ENCODE results near the gene RPP25. TPM values are rescaled to one million over a fixed set of nuclear protein-coding genes. Genes with fewer than 3 reads are reported as not detected.

Gene RPP25
- polyA plus RNA-seq, 1 donor (not counting 4 experiments of a cell fraction or from before 2014, with no cell fraction given) = 0.60 TPM

GRCh38 chr15:74967670-74968069, 11.1 kb upstream of the RPP25 start:
- H3K4me1 ChIP-seq (ENCODE audit: control insufficient read depth, extremely low read depth, insufficient read depth, low read length) = peaks cover 15% of the 10 kb centered on the region
- H3K9ac ChIP-seq (ENCODE audit: control insufficient read depth, extremely low read depth, insufficient read depth, low read length) = no peak overlapping the region
- no peaks in the 10 kb centered on the region for H3K36me3 ChIP-seq (ENCODE audit: control insufficient read depth in 2 of 2, extremely low read depth in 1 of 2, insufficient read depth in 2 of 2, low read length in 2 of 2)
- H3K79me2 ChIP-seq (ENCODE audit: control insufficient read depth, insufficient read depth, low read length) = no peaks in the 10 kb centered on the region
- no peak overlapping the region for H3K4me2 ChIP-seq (ENCODE audit: control insufficient read depth, extremely low read depth, insufficient read depth, low read depth, low read length)
- H3K9me3 ChIP-seq (ENCODE audit: control insufficient read depth, low read depth, low read length) = no peaks in the 10 kb centered on the region
- no peak overlapping the region for H3K27ac ChIP-seq (ENCODE audit: control insufficient read depth, insufficient read depth, low read length)
- H3K4me3 ChIP-seq (ENCODE audit: control insufficient read depth in 2 of 3, extremely low read depth in 1 of 3, insufficient read depth in 2 of 3, low read depth in 1 of 3, low read length in 3 of 3) = no peak overlapping the region
- H3K27me3 ChIP-seq (ENCODE audit: control insufficient read depth, extremely low read depth, insufficient read depth, low read length) = no peaks in the 10 kb centered on the region
- FAIRE-seq (peak; percentile 44), DNase-seq (ENCODE audit: low read depth, low spot score) (no peak)
- no peaks in the 10 kb centered on the region for H4K20me1 ChIP-seq (ENCODE audit: control insufficient read depth, extremely low read depth, insufficient read depth, low read length)
- no peak overlapping the region for H2AFZ ChIP-seq (ENCODE audit: control insufficient read depth, low read length)
- no peaks in the 10 kb centered on the region for H3K9me1 ChIP-seq (ENCODE audit: control insufficient read depth, extremely low read depth, insufficient read depth, low read length)
- TF ChIP-seq CTCF (optimal IDR thresholded peaks at IDR 0.05 in 1 of 3, IDR thresholded peaks at IDR 0.05 in 1 of 3, conservative IDR thresholded peaks at IDR 0.05 in 1 of 3; ENCODE audit: extremely low read depth in 1 of 3, insufficient read depth in 2 of 3, low read length in 3 of 3) (no peak), EZH2 (IDR thresholded peaks at IDR 0.05; ENCODE audit: low read length) (no peak)
- dilution Hi-C loops (cut with MboI; ENCODE audit: extremely low pct_ligation_motif_present, low sequenced_read_pairs) = no loop called here

- no peaks in the 10 kb centered on the region for H3K36me3 ChIP-seq (ENCODE audit: control insufficient read depth in 2 of 2, extremely low read depth in 1 of 2, insufficient read depth in 2 of 2, low read length in 2 of 2)
- no peak overlapping the region for H2AFZ ChIP-seq (ENCODE audit: control insufficient read depth, low read length)
- H3K9me1 ChIP-seq (ENCODE audit: control insufficient read depth, extremely low read depth, insufficient read depth, low read length) = no peaks in the 10 kb centered on the region
- dilution Hi-C loops (cut with MboI; ENCODE audit: extremely low pct_ligation_motif_present, low sequenced_read_pairs) = no loop called here
- FAIRE-seq (no peak), DNase-seq (ENCODE audit: low read depth, low spot score) (no peak)
- H3K27me3 ChIP-seq (ENCODE audit: control insufficient read depth, extremely low read depth, insufficient read depth, low read length) = peaks cover 3% of the 10 kb centered on the region
- no peak overlapping the region for H3K9ac ChIP-seq (ENCODE audit: control insufficient read depth, extremely low read depth, insufficient read depth, low read length)
- TF ChIP-seq EZH2 (IDR thresholded peaks at IDR 0.05; ENCODE audit: low read length) (no peak), CTCF (optimal IDR thresholded peaks at IDR 0.05 in 1 of 3, IDR thresholded peaks at IDR 0.05 in 1 of 3, conservative IDR thresholded peaks at IDR 0.05 in 1 of 3; ENCODE audit: extremely low read depth in 1 of 3, insufficient read depth in 2 of 3, low read length in 3 of 3) (no peak)
- no peaks in the 10 kb centered on the region for H4K20me1 ChIP-seq (ENCODE audit: control insufficient read depth, extremely low read depth, insufficient read depth, low read length)
- H3K4me3 ChIP-seq (ENCODE audit: control insufficient read depth in 2 of 3, extremely low read depth in 1 of 3, insufficient read depth in 2 of 3, low read depth in 1 of 3, low read length in 3 of 3) = no peak overlapping the region
- no peaks in the 10 kb centered on the region for H3K79me2 ChIP-seq (ENCODE audit: control insufficient read depth, insufficient read depth, low read length)
- H3K4me2 ChIP-seq (ENCODE audit: control insufficient read depth, extremely low read depth, insufficient read depth, low read depth, low read length) = peak overlapping the region; percentile 1
- H3K4me1 ChIP-seq (ENCODE audit: control insufficient read depth, extremely low read depth, insufficient read depth, low read length) = peaks cover 15% of the 10 kb centered on the region
- no peak overlapping the region for H3K27ac ChIP-seq (ENCODE audit: control insufficient read depth, insufficient read depth, low read length)
- no peaks in the 10 kb centered on the region for H3K9me3 ChIP-seq (ENCODE audit: control insufficient read depth, low read depth, low read length)
Observed at GRCh38 chr15:74964794-74965193, 8.2 kb upstream of the RPP25 start.

Data from keratinocyte (primary cell).